ENCODE measurements around the gene CHCHD6. TPM values are rescaled to one million over a fixed set of nuclear protein-coding genes. Genes with fewer than 3 reads are reported as not detected.
A peak's percentile ranks its signal among the peaks of the same experiment; 100 is the strongest.

Gene CHCHD6
- total and polyA plus RNA-seq, 5 donors from 2014 or later: 5.6 to 10.5 (median 8.1) TPM

DNA sequence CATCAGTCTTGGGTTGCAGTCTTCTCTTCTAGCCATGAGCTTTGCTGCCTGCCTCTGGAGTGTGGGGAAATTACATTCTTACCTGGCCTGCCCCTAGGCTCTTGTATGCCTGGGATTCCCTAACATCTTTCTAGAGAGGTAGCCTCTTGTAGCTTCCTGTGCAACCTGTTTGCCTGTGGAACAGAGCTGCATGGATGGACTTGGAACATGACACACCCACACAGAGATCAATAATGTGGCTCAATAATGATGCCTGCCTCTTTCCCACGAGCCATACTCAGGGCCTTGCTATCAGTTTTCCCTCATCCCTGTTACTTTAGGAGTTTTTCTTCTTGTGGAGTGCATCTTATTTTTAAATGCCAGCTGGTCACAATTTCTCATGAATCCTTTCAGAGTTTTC, 11.4 kb downstream of the CHCHD6 start:
- peak overlapping the region in 1 of 3 donors; percentile 26 for H3K27ac Mint-ChIP-seq

GRCh38 chr3:126716057-126716456, 12.0 kb downstream of the CHCHD6 start:
- no peak overlapping the region for H3K27ac ChIP-seq (ENCODE audit: insufficient read depth, low read length, poor library complexity, severe bottlenecking)
- H3K9me3 ChIP-seq (ENCODE audit: control insufficient read depth in 2 of 2, low read length in 2 of 2): no peaks in the 10 kb centered on the region
- H3K4me1 ChIP-seq (ENCODE audit: control insufficient read depth, insufficient read depth, low read length, poor library complexity, severe bottlenecking): no peaks in the 10 kb centered on the region
- Mint-ChIP-seq H3K4me1 (peaks cover 4 to 6% (median 6%) of the 10 kb centered on the region in 4 donors), H3K4me3 (no peak overlapping the region), H3K9me3 (no peaks in the 10 kb centered on the region), H3K27me3 (no peaks in the 10 kb centered on the region), H3K27ac (peak overlapping the region in 1 of 3 donors; percentile 26), H3K36me3 (no peaks in the 10 kb centered on the region)
- ATAC-seq (ENCODE audit: low read depth in 2 of 2) (no peak), DNase-seq (no peak)
- no peaks in the 10 kb centered on the region for H3K36me3 ChIP-seq (ENCODE audit: control insufficient read depth, insufficient read depth, low read length)
- no peak overlapping the region for H3K4me3 ChIP-seq (ENCODE audit: low read depth, low read length)
- H3K27me3 ChIP-seq (ENCODE audit: control insufficient read depth, insufficient read depth, low read length): no peaks in the 10 kb centered on the region

More for the DNA sequence above, 11.4 kb downstream of the CHCHD6 start:
- H3K36me3 Mint-ChIP-seq: no peaks in the 10 kb centered on the region
- H3K4me1 Mint-ChIP-seq: peaks cover 6 to 9% (median 6%) of the 10 kb centered on the region in 4 donors
- DNase-seq (no peak), ATAC-seq (ENCODE audit: low read depth in 2 of 2) (no peak)
- Histone ChIP-seq H3K4me1 (ENCODE audit: control insufficient read depth, insufficient read depth, low read length, poor library complexity, severe bottlenecking) (no peaks in the 10 kb centered on the region), H3K27ac (ENCODE audit: insufficient read depth, low read length, poor library complexity, severe bottlenecking) (no peak overlapping the region), H3K4me3 (ENCODE audit: low read depth, low read length) (no peak overlapping the region), H3K36me3 (ENCODE audit: control insufficient read depth, insufficient read depth, low read length) (no peaks in the 10 kb centered on the region), H3K9me3 (ENCODE audit: control insufficient read depth in 2 of 2, low read length in 2 of 2) (no peaks in the 10 kb centered on the region), H3K27me3 (ENCODE audit: control insufficient read depth, insufficient read depth, low read length) (no peaks in the 10 kb centered on the region)
- H3K9me3 Mint-ChIP-seq: no peaks in the 10 kb centered on the region
- H3K4me3 Mint-ChIP-seq: no peak overlapping the region
- H3K27me3 Mint-ChIP-seq: no peaks in the 10 kb centered on the region

DNA sequence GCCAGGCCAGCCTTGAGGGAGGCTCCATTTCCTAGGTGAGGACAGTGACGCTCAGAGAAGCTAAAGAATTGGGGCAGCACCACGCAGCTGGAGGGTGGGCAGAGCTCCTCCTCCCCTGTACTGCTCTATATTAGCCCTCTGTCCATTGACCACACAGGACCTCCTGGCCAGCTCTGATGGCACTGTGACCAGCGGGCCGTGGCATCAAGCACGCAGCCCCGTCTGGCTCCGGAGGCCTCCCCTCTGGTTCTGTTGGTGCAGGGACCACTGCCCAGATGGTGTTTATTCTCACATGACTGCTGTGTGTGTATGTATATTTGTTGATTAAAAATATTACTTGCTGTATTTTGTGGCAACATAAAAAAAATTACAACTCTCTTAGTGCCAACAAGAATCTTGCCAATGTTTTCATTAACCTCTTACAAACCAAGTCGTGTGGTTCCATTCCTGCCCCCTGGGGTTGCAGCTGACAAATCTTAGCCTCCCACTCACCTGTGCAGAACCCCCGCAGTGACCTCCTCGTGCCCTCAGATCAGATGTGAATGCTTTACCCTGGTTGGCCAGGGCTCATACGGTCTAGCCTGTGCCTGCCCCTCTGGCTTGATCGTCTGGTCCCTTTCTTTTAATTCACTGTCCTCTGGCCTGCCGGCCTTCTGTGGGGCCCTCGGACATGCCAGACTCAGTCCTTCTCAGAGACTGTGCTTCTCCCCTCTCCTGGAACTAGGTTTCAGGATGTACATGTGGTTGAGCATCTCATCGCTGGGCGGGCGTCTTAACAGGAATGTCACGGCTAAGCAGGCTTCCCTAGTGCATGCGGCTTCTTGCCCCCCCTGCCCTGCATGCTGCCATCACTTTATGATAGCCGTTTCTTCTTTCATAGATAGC, 14.8 kb downstream of the CHCHD6 start:
- no peak overlapping the region for H3K27ac Mint-ChIP-seq
- Histone ChIP-seq H3K4me1 (ENCODE audit: control insufficient read depth, insufficient read depth, low read length, poor library complexity, severe bottlenecking) (no peaks in the 10 kb centered on the region), H3K9me3 (ENCODE audit: control insufficient read depth in 2 of 2, low read length in 2 of 2) (no peaks in the 10 kb centered on the region), H3K36me3 (ENCODE audit: control insufficient read depth, insufficient read depth, low read length) (no peaks in the 10 kb centered on the region), H3K27me3 (ENCODE audit: control insufficient read depth, insufficient read depth, low read length) (no peaks in the 10 kb centered on the region), H3K27ac (ENCODE audit: insufficient read depth, low read length, poor library complexity, severe bottlenecking) (no peak overlapping the region), H3K4me3 (ENCODE audit: low read depth, low read length) (no peak overlapping the region)
- no peaks in the 10 kb centered on the region for H3K27me3 Mint-ChIP-seq
- peaks cover 0 to 6% (median 4%) of the 10 kb centered on the region in 4 donors for H3K4me1 Mint-ChIP-seq
- no peak for DNase-seq
- no peak for ATAC-seq (ENCODE audit: low read depth in 2 of 2)
- no peaks in the 10 kb centered on the region for H3K9me3 Mint-ChIP-seq
- no peak overlapping the region for H3K4me3 Mint-ChIP-seq
- peaks cover under 1% of the 10 kb centered on the region for H3K36me3 Mint-ChIP-seq

GRCh38 chr3:126720596-126720995, 16.6 kb downstream of the CHCHD6 start:
- no peaks in the 10 kb centered on the region for H3K36me3 ChIP-seq (ENCODE audit: control insufficient read depth, insufficient read depth, low read length)
- peak overlapping the region in 1 of 3 donors; percentile 28 for H3K27ac Mint-ChIP-seq
- no peaks in the 10 kb centered on the region for H3K27me3 Mint-ChIP-seq
- DNase-seq (no peak), ATAC-seq (ENCODE audit: low read depth in 2 of 2) (no peak)
- no peak overlapping the region for H3K27ac ChIP-seq (ENCODE audit: insufficient read depth, low read length, poor library complexity, severe bottlenecking)
- H3K4me3 Mint-ChIP-seq: no peak overlapping the region
- peaks cover 0 to 2% (median 0%) of the 10 kb centered on the region in 7 donors for H3K9me3 Mint-ChIP-seq
- H3K36me3 Mint-ChIP-seq: peaks cover 11% of the 10 kb centered on the region
- no peaks in the 10 kb centered on the region for H3K27me3 ChIP-seq (ENCODE audit: control insufficient read depth, insufficient read depth, low read length)
- no peaks in the 10 kb centered on the region for H3K4me1 ChIP-seq (ENCODE audit: control insufficient read depth, insufficient read depth, low read length, poor library complexity, severe bottlenecking)
- H3K4me1 Mint-ChIP-seq: peaks cover 0 to 6% (median 4%) of the 10 kb centered on the region in 4 donors
- H3K9me3 ChIP-seq (ENCODE audit: control insufficient read depth in 2 of 2, low read length in 2 of 2): no peaks in the 10 kb centered on the region
- H3K4me3 ChIP-seq (ENCODE audit: low read depth, low read length): no peak overlapping the region

GRCh38 chr3:126721246-126721645, 17.2 kb downstream of the CHCHD6 start:
- Mint-ChIP-seq H3K27ac (peak overlapping the region in 1 of 3 donors; percentile 28), H3K27me3 (no peaks in the 10 kb centered on the region), H3K9me3 (peaks cover 0 to 2% (median 0%) of the 10 kb centered on the region in 7 donors), H3K36me3 (peaks cover 15% of the 10 kb centered on the region), H3K4me3 (no peak overlapping the region), H3K4me1 (peaks cover 0 to 5% (median 2%) of the 10 kb centered on the region in 4 donors)
- no peaks in the 10 kb centered on the region for H3K4me1 ChIP-seq (ENCODE audit: control insufficient read depth, insufficient read depth, low read length, poor library complexity, severe bottlenecking)
- no peak for ATAC-seq (ENCODE audit: low read depth in 2 of 2)
- H3K36me3 ChIP-seq (ENCODE audit: control insufficient read depth, insufficient read depth, low read length): no peaks in the 10 kb centered on the region
- no peaks in the 10 kb centered on the region for H3K27me3 ChIP-seq (ENCODE audit: control insufficient read depth, insufficient read depth, low read length)
- H3K4me3 ChIP-seq (ENCODE audit: low read depth, low read length): no peak overlapping the region
- no peak for DNase-seq
- H3K9me3 ChIP-seq (ENCODE audit: control insufficient read depth in 2 of 2, low read length in 2 of 2): no peaks in the 10 kb centered on the region
- no peak overlapping the region for H3K27ac ChIP-seq (ENCODE audit: insufficient read depth, low read length, poor library complexity, severe bottlenecking)

DNA sequence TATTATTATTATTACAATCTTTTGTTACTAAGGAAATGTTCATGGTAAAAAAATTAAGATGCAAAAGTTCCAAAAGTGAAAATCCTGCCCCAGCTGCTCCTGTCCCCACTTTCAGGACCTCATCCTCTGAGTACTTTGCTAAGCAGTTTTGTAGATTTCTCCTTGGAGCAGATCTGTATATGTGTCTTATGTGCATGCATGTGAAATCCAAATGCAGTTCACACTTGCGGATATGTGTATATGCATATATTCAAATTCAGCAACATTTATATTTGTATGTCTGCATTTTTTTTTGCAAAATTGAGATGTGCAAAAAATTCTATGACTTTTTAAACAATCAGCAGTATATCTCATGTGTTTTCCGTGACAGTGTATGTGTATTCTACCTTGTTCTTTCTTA, 19.2 kb downstream of the CHCHD6 start:
- DNase-seq: no peak
- H3K27ac Mint-ChIP-seq: no peak overlapping the region
- no peaks in the 10 kb centered on the region for H3K27me3 ChIP-seq (ENCODE audit: control insufficient read depth, insufficient read depth, low read length)
- no peaks in the 10 kb centered on the region for H3K27me3 Mint-ChIP-seq
- H3K4me1 Mint-ChIP-seq: peaks cover 0 to 5% (median 0%) of the 10 kb centered on the region in 4 donors
- no peaks in the 10 kb centered on the region for H3K4me1 ChIP-seq (ENCODE audit: control insufficient read depth, insufficient read depth, low read length, poor library complexity, severe bottlenecking)
- H3K4me3 Mint-ChIP-seq: no peak overlapping the region
- H3K27ac ChIP-seq (ENCODE audit: insufficient read depth, low read length, poor library complexity, severe bottlenecking): no peak overlapping the region
- H3K36me3 Mint-ChIP-seq: peaks cover 20% of the 10 kb centered on the region
- no peaks in the 10 kb centered on the region for H3K9me3 ChIP-seq (ENCODE audit: control insufficient read depth in 2 of 2, low read length in 2 of 2)
- peaks cover 4% of the 10 kb centered on the region for H3K36me3 ChIP-seq (ENCODE audit: control insufficient read depth, insufficient read depth, low read length)
- ATAC-seq (ENCODE audit: low read depth in 2 of 2): no peak
- no peak overlapping the region for H3K4me3 ChIP-seq (ENCODE audit: low read depth, low read length)
- peaks cover 0 to 2% (median 0%) of the 10 kb centered on the region in 7 donors for H3K9me3 Mint-ChIP-seq

DNA sequence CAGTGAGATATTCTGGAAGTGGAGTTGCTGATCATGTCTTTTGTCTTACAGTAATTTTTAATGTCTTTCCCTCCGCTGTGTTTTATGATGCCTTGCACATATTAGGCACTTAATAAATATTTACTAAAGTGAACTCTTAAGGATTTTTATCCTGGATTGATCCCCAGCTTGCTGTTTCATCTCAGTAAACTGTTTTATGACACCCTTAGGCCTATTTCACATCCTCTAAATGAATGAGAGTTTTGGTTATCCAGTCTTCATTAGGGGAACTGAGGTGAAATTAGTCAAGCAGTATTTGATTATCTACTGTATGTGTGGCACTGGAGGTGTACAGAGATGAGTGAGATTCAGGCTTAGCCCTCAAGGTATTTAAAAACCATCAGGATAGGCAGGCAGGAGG, 19.8 kb downstream of the CHCHD6 start:
- no peak overlapping the region for H3K27ac Mint-ChIP-seq
- H3K36me3 Mint-ChIP-seq: peaks cover 20% of the 10 kb centered on the region
- peaks cover 0 to 5% (median 0%) of the 10 kb centered on the region in 4 donors for H3K4me1 Mint-ChIP-seq
- no peaks in the 10 kb centered on the region for H3K27me3 Mint-ChIP-seq
- no peak for ATAC-seq (ENCODE audit: low read depth in 2 of 2)
- H3K4me3 Mint-ChIP-seq: peak overlapping the region in 1 of 4 donors; percentile 30
- Histone ChIP-seq H3K27ac (ENCODE audit: insufficient read depth, low read length, poor library complexity, severe bottlenecking) (no peak overlapping the region), H3K27me3 (ENCODE audit: control insufficient read depth, insufficient read depth, low read length) (no peaks in the 10 kb centered on the region), H3K4me1 (ENCODE audit: control insufficient read depth, insufficient read depth, low read length, poor library complexity, severe bottlenecking) (no peaks in the 10 kb centered on the region), H3K36me3 (ENCODE audit: control insufficient read depth, insufficient read depth, low read length) (peaks cover 5% of the 10 kb centered on the region), H3K4me3 (ENCODE audit: low read depth, low read length) (no peak overlapping the region), H3K9me3 (ENCODE audit: control insufficient read depth in 2 of 2, low read length in 2 of 2) (no peaks in the 10 kb centered on the region)
- DNase-seq: no peak
- peaks cover 0 to 2% (median 0%) of the 10 kb centered on the region in 7 donors for H3K9me3 Mint-ChIP-seq

Data from CD4-positive, CD25-positive, alpha-beta regulatory T cell (primary cell).